Epithelial cell of esophagus (primary cell): Measurements from ENCODE around the gene PLXNA2.
A peak's percentile ranks its signal among the peaks of the same experiment; 100 is the strongest.

Experiments
- DNase-seq: peaks from one replicate; pipeline ENCODE4 v3.0.0; 2010; ENCODE audit warnings: low read depth
- H3K4me3 ChIP-seq: 2 replicates; pipeline ENCODE4 v1.5.1; 2011; ENCODE audit warnings: mild to moderate bottlenecking, low read length, control low read depth
- CTCF ChIP-seq: IDR thresholded peaks from 2 replicates; pipeline ENCODE4 v1.5.1; 2011; ENCODE audit warnings: low read depth, mild to moderate bottlenecking, low read length, control low read depth, inconsistent platforms; ENCODE audit not compliant: insufficient read depth; ENCODE audit errors: missing control alignments

Gene PLXNA2

DNA sequence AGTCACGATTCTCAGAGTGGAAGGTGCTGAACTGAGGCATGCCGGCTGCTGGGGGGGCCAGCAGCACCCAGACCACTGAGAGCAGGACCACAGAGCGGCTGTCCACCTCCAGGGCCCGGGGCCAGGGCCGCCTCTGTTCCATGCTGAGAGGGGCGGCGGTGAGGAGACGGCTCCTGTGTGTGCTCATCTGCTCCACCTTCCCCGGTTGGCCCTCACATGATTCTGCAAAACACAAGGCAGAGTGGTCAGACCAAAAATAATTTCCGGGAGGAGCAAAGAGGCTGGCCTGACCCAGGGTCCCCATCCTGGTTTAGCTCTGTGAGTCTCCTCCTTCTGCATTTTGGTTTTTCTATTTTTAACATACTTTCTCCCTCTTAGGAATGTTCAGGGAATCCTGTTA is 26.4 kb downstream of the PLXNA2 start:
- H3K4me3 ChIP-seq = no peak overlapping the region
- DNase-seq = no peak
- no peak for TF ChIP-seq CTCF

- H3K4me3 ChIP-seq = no peak overlapping the region
- no peak for DNase-seq
- no peak for TF ChIP-seq CTCF
Observed at GRCh38 chr1:208216806-208217205, 27.4 kb downstream of the PLXNA2 start.

GRCh38 chr1:208216062-208216461 is 28.1 kb downstream of the PLXNA2 start:
- TF ChIP-seq CTCF = no peak
- DNase-seq = peak; percentile 41
- no peak overlapping the region for H3K4me3 ChIP-seq

DNA sequence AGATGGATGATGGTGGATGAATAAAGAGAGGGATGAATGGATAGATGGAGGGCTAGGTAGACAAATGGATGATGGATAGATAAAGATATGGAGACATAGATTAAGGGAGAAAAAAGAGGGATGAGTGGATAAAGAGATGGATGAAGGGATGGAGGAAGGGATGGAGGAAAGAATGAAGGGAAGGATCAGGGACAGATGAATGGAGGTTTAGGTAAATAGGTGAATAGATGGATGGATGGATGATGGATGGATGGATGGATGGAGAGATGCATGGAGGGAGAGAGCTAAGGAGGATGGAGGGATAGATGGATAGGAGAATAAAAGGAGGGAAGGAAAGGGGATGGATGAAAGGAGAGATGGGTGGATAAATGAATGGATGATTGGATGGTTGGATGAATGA is 28.8 kb downstream of the PLXNA2 start:
- TF ChIP-seq CTCF = no peak
- H3K4me3 ChIP-seq = no peak overlapping the region
- DNase-seq = no peak

DNA sequence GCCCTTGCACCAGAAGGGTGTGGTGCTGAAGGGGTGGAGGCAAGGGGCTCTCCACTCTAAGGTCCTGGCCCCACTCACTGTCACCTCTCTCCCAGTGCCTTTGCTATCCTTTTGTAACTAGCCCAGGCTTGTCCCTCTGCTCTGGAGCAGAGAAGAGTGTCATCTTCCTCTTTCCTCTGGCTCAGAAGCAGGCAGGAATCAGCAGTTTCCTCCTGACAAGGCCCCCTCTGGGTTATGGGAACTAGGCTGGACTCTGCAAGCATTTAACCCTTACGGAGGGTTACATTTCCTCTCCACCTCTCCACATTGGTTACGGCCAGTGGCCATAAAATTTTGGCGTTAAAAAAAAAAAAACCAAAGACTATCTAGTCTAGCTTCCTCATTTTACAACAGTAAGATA is 30.4 kb downstream of the PLXNA2 start:
- H3K4me3 ChIP-seq = no peak overlapping the region
- no peak for TF ChIP-seq CTCF
- peak; percentile 51 for DNase-seq

GRCh38 chr1:208212893-208213292 is 31.3 kb downstream of the PLXNA2 start:
- no peak overlapping the region for H3K4me3 ChIP-seq
- TF ChIP-seq CTCF = no peak
- DNase-seq = no peak

DNA sequence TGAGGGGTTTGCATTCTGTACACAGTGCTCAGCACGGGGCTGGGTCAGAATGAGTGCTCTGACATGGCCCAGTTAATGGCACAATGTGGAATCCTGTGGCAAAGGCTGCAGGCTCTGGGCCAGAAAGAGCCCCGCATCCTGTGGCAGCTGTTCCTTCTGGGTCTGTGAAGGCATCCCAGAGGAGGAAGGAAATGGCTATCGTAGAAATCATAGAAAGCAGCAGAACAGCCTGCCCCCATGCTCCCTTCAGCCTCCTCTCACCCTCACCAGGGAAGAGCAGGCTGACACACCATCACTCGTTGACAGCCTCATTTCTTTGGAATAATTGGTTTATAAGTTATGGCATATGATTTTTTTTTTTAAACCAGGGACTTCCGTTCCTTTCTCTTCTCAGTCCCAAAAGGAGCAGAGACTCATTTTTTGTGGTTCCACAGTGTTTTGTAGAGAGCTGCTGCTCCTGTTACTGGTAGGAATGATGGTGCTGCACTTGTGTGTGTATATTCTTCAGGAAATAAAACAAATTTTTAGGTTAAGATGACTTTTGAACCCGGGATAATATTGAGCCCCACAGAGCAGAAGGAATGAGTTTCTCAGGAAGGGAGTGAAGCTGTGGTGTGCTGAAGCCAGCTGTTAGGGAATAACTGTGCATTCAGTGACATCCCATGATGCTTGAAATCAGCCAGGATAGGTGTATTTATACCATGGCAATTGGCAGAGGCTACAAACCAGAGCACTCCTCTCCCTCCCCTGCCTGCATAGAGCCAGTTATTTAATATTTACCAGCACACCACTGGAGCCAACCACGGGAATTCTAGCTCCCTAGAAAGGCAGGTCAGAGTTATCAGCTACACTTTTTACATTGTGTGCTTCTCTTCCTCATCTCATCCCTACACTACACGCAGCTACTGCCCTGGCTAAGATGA is 32.0 kb downstream of the PLXNA2 start:
- no peak overlapping the region for H3K4me3 ChIP-seq
- DNase-seq = no peak
- no peak for TF ChIP-seq CTCF
